CD4-positive, alpha-beta T cell treated with Interleukin-6 at 100 ng/mL for 8 hours (primary cell): ENCODE measurements around the gene DEPP1.

Experiments
- DNase-seq: peaks from one replicate; pipeline ENCODE4 v3.0.0-alpha.2; 2020; ENCODE audit warnings: mixed read lengths, low spot score

DEPP1 gene

GRCh38 chr10:44933451-44934321, 44.9 kb downstream of the DEPP1 start:
- DNase-seq: no peak

GRCh38 chr10:44932517-44933450, 45.8 kb downstream of the DEPP1 start:
- peak; percentile 71 for DNase-seq

- no peak for DNase-seq
These were observed 46.7 kb downstream of the DEPP1 start for GRCh38 chr10:44931621-44932516.

- DNase-seq: no peak
These were observed 47.5 kb downstream of the DEPP1 start for GRCh38 chr10:44930904-44931620.

- DNase-seq: no peak
These were observed 49.0 kb downstream of the DEPP1 start for GRCh38 chr10:44929356-44930255.

- DNase-seq: no peak
These were observed 50.1 kb downstream of the DEPP1 start for GRCh38 chr10:44928462-44928861.

GRCh38 chr10:44927352-44927751, 51.3 kb downstream of the DEPP1 start:
- no peak for DNase-seq

GRCh38 chr10:44926751-44927351, 51.8 kb downstream of the DEPP1 start:
- DNase-seq: no peak
